BLaER1 treated with 17β-estradiol and CSF1 and Interleukin-3, amounts not matched to agents 10 nM and 100 nM (cell line): ENCODE results near the gene SWT1.

Experiments used
- H3K27ac ChIP-seq, 11 experiments: shearing (Covaris generic); formaldehyde crosslinking; 2 replicates each; pipeline ENCODE4 v1.8.1; 2022
- H3K27me3 ChIP-seq, 11 experiments: shearing (Covaris generic); formaldehyde crosslinking; 2 replicates each; pipeline ENCODE4 v1.8.1; 2022
- H3K36me3 ChIP-seq, 11 experiments: shearing (Covaris generic); formaldehyde crosslinking; 2 replicates each; pipeline ENCODE4 v1.8.1; 2022
- H3K4me1 ChIP-seq, 10 experiments: shearing (Covaris generic); formaldehyde crosslinking; 2 replicates each; pipeline ENCODE4 v1.8.1; 2022
- H3K4me2 ChIP-seq, 11 experiments: shearing (Covaris generic); formaldehyde crosslinking; 2 replicates each; pipeline ENCODE4 v1.8.1; 2022
- H3K4me3 ChIP-seq, 10 experiments: shearing (Covaris generic); formaldehyde crosslinking; 2 replicates each; pipeline ENCODE4 v1.8.1; 2022
- H3K9ac ChIP-seq, 11 experiments: shearing (Covaris generic); formaldehyde crosslinking; 2 replicates each; pipeline ENCODE4 v1.8.1; 2022
- H3K9me3 ChIP-seq, 11 experiments: shearing (Covaris generic); formaldehyde crosslinking; replicated peaks in 1 of 11; 2 replicates each; pipeline ENCODE4 v1.8.1; 2022
- H4K20me1 ChIP-seq, 11 experiments: shearing (Covaris generic); formaldehyde crosslinking; 2 replicates each; pipeline ENCODE4 v1.8.1; 2022
- Cebpa-rat ChIP-seq, 11 experiments: shearing (Covaris generic); IDR thresholded peaks; 2 replicates each; pipeline ENCODE4 v1.8.1; 2022

SWT1 gene

GRCh38 chr1:185257950-185258208 lies 100.9 kb downstream of the SWT1 start:
- Histone ChIP-seq H3K4me1 (peaks cover 0 to 20% (median 0%) of the 10 kb centered on the region in 10 experiments; a peak in 3 of 20 replicates), H3K4me3 (no peak overlapping the region), H3K27me3 (no peaks in the 10 kb centered on the region), H3K4me2 (no peak overlapping the region), H4K20me1 (no peaks in the 10 kb centered on the region), H3K36me3 (no peaks in the 10 kb centered on the region), H3K9me3 (no peaks in the 10 kb centered on the region), H3K9ac (no peak overlapping the region), H3K27ac (no peak overlapping the region)
- TF ChIP-seq Cebpa-rat (IDR thresholded peaks at IDR 0.05) = no peak

- no peak overlapping the region for H3K9ac ChIP-seq
- no peaks in the 10 kb centered on the region for H3K27me3 ChIP-seq
- no peak overlapping the region for H3K4me3 ChIP-seq
- no peak overlapping the region for H3K27ac ChIP-seq
- no peaks in the 10 kb centered on the region for H4K20me1 ChIP-seq
- no peak overlapping the region for H3K4me2 ChIP-seq
- peaks cover 0 to 20% (median 0%) of the 10 kb centered on the region in 10 experiments; a peak in 3 of 20 replicates for H3K4me1 ChIP-seq
- TF ChIP-seq Cebpa-rat (IDR thresholded peaks at IDR 0.05) = no peak
- no peaks in the 10 kb centered on the region for H3K9me3 ChIP-seq
- no peaks in the 10 kb centered on the region for H3K36me3 ChIP-seq
These were observed 101.7 kb downstream of the SWT1 start for GRCh38 chr1:185258676-185259075.

- peak overlapping the region in 2 of 11 experiments; percentile 6 to 55; a peak in 3 of 22 replicates for H3K4me2 ChIP-seq
- no peak for TF ChIP-seq Cebpa-rat (IDR thresholded peaks at IDR 0.05)
These were observed 103.6 kb downstream of the SWT1 start for GRCh38 chr1:185260611-185261010.

GRCh38 chr1:185262151-185262550 lies 105.2 kb downstream of the SWT1 start:
- H3K36me3 ChIP-seq = no peaks in the 10 kb centered on the region
- no peak for TF ChIP-seq Cebpa-rat (IDR thresholded peaks at IDR 0.05)
- no peak overlapping the region for H3K27ac ChIP-seq
- H3K4me3 ChIP-seq = no peak overlapping the region
- no peak overlapping the region for H3K9ac ChIP-seq
- H3K9me3 ChIP-seq = no peaks in the 10 kb centered on the region
- H3K27me3 ChIP-seq = no peaks in the 10 kb centered on the region
- no peaks in the 10 kb centered on the region for H4K20me1 ChIP-seq
- H3K4me1 ChIP-seq = peaks cover 0 to 20% (median 0%) of the 10 kb centered on the region in 10 experiments; a peak in 3 of 20 replicates
- no peak overlapping the region for H3K4me2 ChIP-seq

More at GRCh38 chr1:185260611-185261010, 103.6 kb downstream of the SWT1 start:
- Histone ChIP-seq H3K27me3 (no peaks in the 10 kb centered on the region), H3K4me1 (peaks cover 0 to 20% (median 0%) of the 10 kb centered on the region in 10 experiments; a peak in 3 of 20 replicates), H3K9me3 (no peaks in the 10 kb centered on the region), H3K4me3 (no peak overlapping the region), H3K36me3 (no peaks in the 10 kb centered on the region), H3K27ac (peak overlapping the region in 3 of 11 experiments; percentile 11 to 43 (median 23); a peak in 5 of 22 replicates), H4K20me1 (no peaks in the 10 kb centered on the region), H3K9ac (no peak overlapping the region)

- Histone ChIP-seq H3K4me3 (no peak overlapping the region), H3K4me1 (peaks cover 0 to 19% (median 0%) of the 10 kb centered on the region in 10 experiments; a peak in 3 of 20 replicates), H3K27me3 (no peaks in the 10 kb centered on the region), H3K36me3 (no peaks in the 10 kb centered on the region), H3K9me3 (no peaks in the 10 kb centered on the region), H3K9ac (no peak overlapping the region), H3K27ac (no peak overlapping the region), H4K20me1 (no peaks in the 10 kb centered on the region), H3K4me2 (no peak overlapping the region)
- no peak for TF ChIP-seq Cebpa-rat (IDR thresholded peaks at IDR 0.05)
These were observed 106.3 kb downstream of the SWT1 start for GRCh38 chr1:185263292-185263691.

- no peak for TF ChIP-seq Cebpa-rat (IDR thresholded peaks at IDR 0.05)
- peaks cover 0 to 14% (median 0%) of the 10 kb centered on the region in 10 experiments; a peak in 3 of 20 replicates for H3K4me1 ChIP-seq
- no peak overlapping the region for H3K27ac ChIP-seq
- H3K4me2 ChIP-seq = no peak overlapping the region
- H4K20me1 ChIP-seq = no peaks in the 10 kb centered on the region
- H3K4me3 ChIP-seq = no peak overlapping the region
- no peaks in the 10 kb centered on the region for H3K9me3 ChIP-seq
- no peak overlapping the region for H3K9ac ChIP-seq
- H3K27me3 ChIP-seq = no peaks in the 10 kb centered on the region
- no peaks in the 10 kb centered on the region for H3K36me3 ChIP-seq
These were observed 106.8 kb downstream of the SWT1 start for GRCh38 chr1:185263780-185264179.

- Histone ChIP-seq H3K9me3 (no peaks in the 10 kb centered on the region), H3K36me3 (no peaks in the 10 kb centered on the region), H3K27me3 (no peaks in the 10 kb centered on the region), H3K9ac (no peak overlapping the region), H4K20me1 (no peaks in the 10 kb centered on the region), H3K4me2 (no peak overlapping the region), H3K4me3 (no peak overlapping the region), H3K27ac (no peak overlapping the region), H3K4me1 (peaks cover 0 to 11% (median 0%) of the 10 kb centered on the region in 10 experiments; a peak in 3 of 20 replicates)
- no peak for TF ChIP-seq Cebpa-rat (IDR thresholded peaks at IDR 0.05)
These were observed 108.3 kb downstream of the SWT1 start for GRCh38 chr1:185265314-185265713.

GRCh38 chr1:185267301-185267700 lies 110.3 kb downstream of the SWT1 start:
- Histone ChIP-seq H3K27ac (no peak overlapping the region), H4K20me1 (no peaks in the 10 kb centered on the region), H3K9me3 (no peaks in the 10 kb centered on the region), H3K4me2 (no peak overlapping the region), H3K4me3 (no peak overlapping the region), H3K4me1 (no peaks in the 10 kb centered on the region), H3K36me3 (no peaks in the 10 kb centered on the region), H3K9ac (no peak overlapping the region), H3K27me3 (no peaks in the 10 kb centered on the region)
- no peak for TF ChIP-seq Cebpa-rat (IDR thresholded peaks at IDR 0.05)

- no peak overlapping the region for H3K4me2 ChIP-seq
- H3K27me3 ChIP-seq = no peaks in the 10 kb centered on the region
- no peaks in the 10 kb centered on the region for H4K20me1 ChIP-seq
- H3K36me3 ChIP-seq = no peaks in the 10 kb centered on the region
- H3K9ac ChIP-seq = no peak overlapping the region
- no peaks in the 10 kb centered on the region for H3K4me1 ChIP-seq
- H3K4me3 ChIP-seq = no peak overlapping the region
- TF ChIP-seq Cebpa-rat (IDR thresholded peaks at IDR 0.05) = no peak
- H3K27ac ChIP-seq = no peak overlapping the region
- H3K9me3 ChIP-seq = no peaks in the 10 kb centered on the region
These were observed 110.7 kb downstream of the SWT1 start for GRCh38 chr1:185267701-185268100.

- H4K20me1 ChIP-seq = no peaks in the 10 kb centered on the region
- H3K36me3 ChIP-seq = no peaks in the 10 kb centered on the region
- no peak overlapping the region for H3K27ac ChIP-seq
- H3K9ac ChIP-seq = no peak overlapping the region
- no peaks in the 10 kb centered on the region for H3K9me3 ChIP-seq
- H3K4me3 ChIP-seq = no peak overlapping the region
- TF ChIP-seq Cebpa-rat (IDR thresholded peaks at IDR 0.05) = no peak
- no peaks in the 10 kb centered on the region for H3K27me3 ChIP-seq
- no peaks in the 10 kb centered on the region for H3K4me1 ChIP-seq
- H3K4me2 ChIP-seq = no peak overlapping the region
These were observed 111.4 kb downstream of the SWT1 start for GRCh38 chr1:185268352-185268751.
